ENCODE measurements around the gene ZNF638.
"Not testable (repeated sequence)": the region's sequence is repeated elsewhere in the genome, so short reads cannot be mapped to it uniquely, and the experiment has no call there.

ZNF638 gene

DNA sequence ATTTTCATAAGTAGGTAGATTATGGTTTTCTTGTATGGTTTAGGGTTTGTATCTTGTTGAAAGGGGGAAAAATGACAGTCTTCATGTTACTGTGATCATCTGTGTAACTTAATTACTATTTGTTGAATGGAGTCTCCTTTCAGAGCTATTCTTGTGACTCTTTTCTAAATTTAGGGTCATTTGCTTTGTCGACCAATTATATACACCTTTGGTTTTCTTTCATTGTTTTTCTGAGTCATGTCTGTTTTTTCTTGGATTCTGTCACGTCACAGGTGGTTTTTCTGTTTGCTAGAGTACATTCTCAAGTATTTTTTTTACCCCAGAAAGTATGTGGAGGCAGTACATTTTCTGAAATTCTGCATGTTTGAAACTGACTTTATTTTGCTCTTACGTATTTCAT is 78.0 kb downstream of the ZNF638 start:
- no peak for DNase-seq (ENCODE audit: low read depth in 2 of 2)

GRCh38 chr2:71410696-71411095 is 79.1 kb downstream of the ZNF638 start:
- no peak for DNase-seq (ENCODE audit: low read depth in 2 of 2)

DNA sequence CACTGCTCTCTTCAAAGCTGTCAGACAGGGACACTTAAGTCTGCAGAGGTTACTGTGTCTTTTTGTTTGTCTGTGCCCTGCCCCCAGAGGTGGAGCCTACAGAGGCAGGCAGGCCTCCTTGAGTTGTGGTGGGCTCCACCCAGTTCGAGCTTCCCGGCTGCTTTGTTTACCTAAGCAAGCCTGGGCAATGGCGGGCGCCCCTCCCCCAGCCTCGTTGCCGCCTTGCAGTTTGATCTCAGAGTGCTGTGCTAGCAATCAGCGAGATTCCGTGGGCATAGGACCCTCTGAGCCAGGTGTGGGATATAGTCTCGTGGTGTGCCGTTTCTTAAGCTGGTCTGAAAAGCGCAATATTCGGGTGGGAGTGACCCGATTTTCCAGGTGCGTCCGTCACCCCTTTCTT is 85.3 kb downstream of the ZNF638 start:
- DNase-seq (ENCODE audit: low read depth in 2 of 2), result not testable (repeated sequence)

GRCh38 chr2:71417300-71418202 is 86.0 kb downstream of the ZNF638 start:
- DNase-seq (ENCODE audit: low read depth in 2 of 2), result no peak

DNA sequence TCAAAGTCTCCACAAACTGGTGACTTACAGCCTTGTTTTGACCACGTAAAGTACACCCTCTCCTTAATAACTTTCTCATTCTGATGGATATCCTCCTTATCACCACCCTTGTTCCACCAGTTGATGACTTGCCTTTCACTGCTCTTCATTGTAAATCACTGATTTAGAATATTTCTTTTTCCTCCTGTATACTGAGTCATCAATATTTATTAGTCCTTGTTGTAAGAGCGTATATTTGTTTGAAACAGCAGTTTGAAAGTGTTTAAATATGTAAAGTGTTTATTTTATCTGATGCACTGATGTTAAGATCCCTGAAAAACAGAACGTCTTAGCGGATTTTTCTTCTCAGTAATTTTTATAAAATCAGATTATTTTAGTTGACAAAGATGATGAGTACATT is 87.6 kb downstream of the ZNF638 start:
- no peak for DNase-seq (ENCODE audit: low read depth in 2 of 2)

GRCh38 chr2:71419976-71420375 is 88.4 kb downstream of the ZNF638 start:
- DNase-seq (ENCODE audit: low read depth in 2 of 2), result no peak

- no peak for DNase-seq (ENCODE audit: low read depth in 2 of 2)
Observed at GRCh38 chr2:71422786-71423185, 91.2 kb downstream of the ZNF638 start.

- DNase-seq (ENCODE audit: low read depth in 2 of 2), result no peak
Observed at GRCh38 chr2:71423817-71424420, 92.3 kb downstream of the ZNF638 start.

DNA sequence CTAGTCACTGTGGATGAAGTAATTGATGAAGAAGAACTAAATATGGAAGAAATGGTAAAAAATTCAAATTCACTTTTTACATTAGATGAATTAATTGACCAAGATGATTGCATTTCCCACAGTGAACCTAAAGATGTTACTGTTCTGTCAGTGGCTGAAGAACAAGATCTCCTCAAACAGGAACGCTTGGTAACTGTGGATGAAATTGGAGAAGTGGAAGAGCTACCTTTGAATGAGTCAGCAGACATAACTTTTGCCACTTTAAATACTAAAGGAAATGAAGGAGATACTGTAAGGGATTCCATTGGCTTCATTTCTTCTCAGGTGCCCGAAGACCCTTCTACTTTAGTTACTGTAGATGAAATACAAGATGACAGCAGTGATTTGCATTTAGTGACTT is 95.1 kb downstream of the ZNF638 start:
- no peak for DNase-seq (ENCODE audit: low read depth in 2 of 2)

- DNase-seq (ENCODE audit: low read depth in 2 of 2), result no peak
Observed at GRCh38 chr2:71428472-71429383, 97.1 kb downstream of the ZNF638 start.

DNA sequence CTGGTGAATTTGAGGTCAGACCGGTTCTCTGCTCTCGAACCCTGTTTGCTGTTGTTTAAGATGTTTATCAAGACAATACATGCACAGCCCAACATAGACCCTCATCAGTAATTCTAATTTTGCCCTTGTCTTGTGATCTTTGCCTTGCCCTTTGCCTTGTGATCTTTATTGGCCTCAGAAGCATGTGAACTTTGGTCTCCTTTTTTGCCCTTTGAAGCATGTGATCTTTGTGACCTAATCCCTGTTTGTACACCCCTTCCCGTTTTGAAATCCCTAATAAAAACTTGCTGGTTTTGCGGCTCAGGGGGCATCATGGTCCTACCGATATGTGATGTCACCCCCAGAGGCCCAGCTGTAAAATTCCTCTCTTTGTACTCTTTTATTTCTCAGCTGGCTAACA is 113.6 kb downstream of the ZNF638 start:
- not testable (repeated sequence) for DNase-seq (ENCODE audit: low read depth in 2 of 2)

DNA sequence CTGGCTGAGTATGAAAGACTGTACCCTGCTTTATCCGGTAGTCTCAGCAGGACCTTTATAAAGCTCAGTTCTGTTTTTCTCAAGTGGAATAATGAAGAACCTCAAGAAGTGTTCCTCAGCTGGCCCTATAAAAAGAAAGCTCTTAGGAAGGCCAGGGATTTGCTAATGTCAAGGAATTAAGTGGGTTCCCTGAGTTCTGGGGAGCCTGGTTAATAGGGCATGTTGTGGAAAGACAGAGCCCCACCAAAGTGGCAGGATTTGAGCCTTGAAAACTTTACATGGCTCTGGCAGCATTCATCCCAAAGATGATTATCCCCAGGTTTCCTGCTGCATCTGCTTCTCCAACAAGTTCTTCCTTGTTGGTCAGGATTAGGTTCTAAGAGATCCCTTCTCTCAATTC is 114.9 kb downstream of the ZNF638 start:
- no peak for DNase-seq (ENCODE audit: low read depth in 2 of 2)

DNA sequence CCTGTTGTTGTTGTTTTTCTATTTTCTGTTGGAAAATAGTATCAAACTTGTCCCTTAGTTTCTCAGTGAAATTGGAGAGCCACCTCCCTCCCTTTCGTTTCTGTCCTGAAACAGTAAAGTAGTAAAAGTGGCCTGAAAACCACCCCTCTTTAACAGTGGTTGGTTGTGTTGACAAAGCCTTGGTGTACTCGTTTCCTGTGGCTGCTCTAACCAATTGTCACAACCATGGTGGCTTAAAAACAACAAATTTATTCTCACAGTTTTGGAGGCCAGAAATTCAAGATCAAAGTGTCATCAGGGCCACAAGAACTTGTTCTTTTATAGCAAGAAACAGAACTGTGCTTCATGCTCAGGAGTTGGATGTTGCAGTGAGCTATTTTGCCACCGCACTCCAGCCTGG is 117.8 kb downstream of the ZNF638 start:
- no peak for DNase-seq (ENCODE audit: low read depth in 2 of 2)

- DNase-seq (ENCODE audit: low read depth in 2 of 2), result no peak
Observed at GRCh38 chr2:71451705-71452104, 120.1 kb downstream of the ZNF638 start.

- no peak for DNase-seq (ENCODE audit: low read depth in 2 of 2)
Observed at GRCh38 chr2:71452565-71452964, 121.0 kb downstream of the ZNF638 start.

- no peak for DNase-seq (ENCODE audit: low read depth in 2 of 2)
Observed at GRCh38 chr2:71453404-71454220, 122.0 kb downstream of the ZNF638 start, which contains the start of gene DYSF. Gene DYSF (plus strand): TSS chr2:71453561.

GRCh38 chr2:71454221-71455010 is 122.8 kb downstream of the ZNF638 start:
- no peak for DNase-seq (ENCODE audit: low read depth in 2 of 2)

GRCh38 chr2:71455011-71455740 is 123.6 kb downstream of the ZNF638 start:
- no peak for DNase-seq (ENCODE audit: low read depth in 2 of 2)

- DNase-seq (ENCODE audit: low read depth in 2 of 2), result no peak
Observed at GRCh38 chr2:71455741-71456569, 124.4 kb downstream of the ZNF638 start.

Measured in stimulated activated CD4-positive, alpha-beta T cell treated with anti-CD3 and anti-CD28 coated beads, Interleukin-1b, Interleukin-23, amount 100 ng/mL, for 4 hours (primary cell).